Stomach (tissue), 9 donors: Measurements from ENCODE around the gene SNAPC2. TPM values are rescaled to one million over a fixed set of nuclear protein-coding genes. Genes with fewer than 3 reads are reported as not detected.

Experiments
- DNase-seq, 2 donors: peaks; one replicate each; pipeline versions ENCODE4 v3.0.0 to v3.0.0-alpha.2; 2013 to 2019
- H3K27ac ChIP-seq, 5 donors: fragments of 200-600 bp in 4 of 5; sonication (generic) in 4 of 5; one replicate each; pipeline ENCODE4 v1.5.1; 2013 to 2019; ENCODE audit warnings: mild to moderate bottlenecking in 1 of 5, moderate library complexity in 1 of 5
- H3K27me3 ChIP-seq, 3 donors: fragments of 200-600 bp; sonication (generic); one replicate each; pipeline ENCODE4 v1.5.1; 2017 to 2019; ENCODE audit warnings: mixed run types in 1 of 3
- H3K36me3 ChIP-seq, 4 donors: fragments of 200-600 bp; sonication (generic); 1 replicate in 3 of 4; 2 replicates in 1 of 4; pipeline ENCODE4 v1.5.1; 2016 to 2019
- H3K4me1 ChIP-seq, 4 donors: fragments of 200-600 bp; sonication (generic); one replicate each; pipeline ENCODE4 v1.5.1; 2016 to 2019
- H3K4me3 ChIP-seq, 4 donors: fragments of 200-600 bp; sonication (generic) in 3 of 4; one replicate each; pipeline ENCODE4 v1.5.1; 2016 to 2019; ENCODE audit warnings: mild to moderate bottlenecking in 1 of 4
- H3K9me3 ChIP-seq, 4 donors: fragments of 200-600 bp; sonication (generic); one replicate each; pipeline ENCODE4 v1.5.1; 2016 to 2019
- EP300 ChIP-seq: sonication (generic); formaldehyde crosslinking; IDR thresholded peaks from one replicate; pipeline ENCODE4 v1.6.1; 2017; ENCODE audit warnings: antibody characterized with exemption
- POLR2A ChIP-seq, 4 donors: fragments of 450-650 bp; IDR thresholded peaks; one replicate each; pipeline ENCODE4 v1.6.1; 2016; ENCODE audit warnings: antibody characterized with exemption in 4 of 4, control low read depth in 2 of 4, mild to moderate bottlenecking in 1 of 4, moderate library complexity in 1 of 4
- POLR2AphosphoS5 ChIP-seq, 3 donors: sonication (generic); formaldehyde crosslinking; IDR thresholded peaks; one replicate each; pipeline ENCODE4 v1.6.1; 2016; ENCODE audit warnings: antibody characterized with exemption in 3 of 3
- WGBS, 5 donors: extraction: QIAGEN DNeasy Blood & Tissue Kit in 3 of 5; methylation state at CpG; one replicate each; pipeline versions ENCODE4 v1.1.5 to v1.1.7; 2013 to 2018; 5-methylcytosine and 5-hydroxymethylcytosine counted together
- intact Hi-C: fragments of 100-400 bp; cut with DNase I; formaldehyde crosslinking; loops from one replicate; pipeline ENCODE4 v1.15.1; 2023; ENCODE audit warnings: low total_unique reads
- polyA plus RNA-seq, 3 donors: library from polyadenylated mRNA; stranded (reverse); fragments of 200-250 nt; gene quantifications; one replicate each; pipeline ENCODE4 v1.2.3, GENCODE V29; 2013
- total RNA-seq, 5 donors: library from RNA; depleted of rRNA; stranded (reverse); fragments of >200 nt; gene quantifications; one replicate each; pipeline versions ENCODE4 v1.1.0 to v1.2.3, GENCODE V29; 2014 to 2016
- TF ChIP-seq, protein P1 (sequence below), 7 experiments: fragments of 450-650 bp in 4 of 7; fragments of 200-600 bp in 3 of 7; sonication (generic) in 3 of 7; IDR thresholded peaks; one replicate each; pipeline ENCODE4 v1.5.1; 2016 to 2019; ENCODE audit warnings: antibody characterized with exemption in 7 of 7, control low read depth in 2 of 7, mild to moderate bottlenecking in 1 of 7
- donor health status: healthy with polysubstance abuse.
- donor health status: Bipolar disorder and iron deficiency.
- donor health status: healthy.

SNAPC2 gene
- total and polyA plus RNA-seq, 8 donors: 2.3 to 22.8 (median 14.9) TPM

DNA sequence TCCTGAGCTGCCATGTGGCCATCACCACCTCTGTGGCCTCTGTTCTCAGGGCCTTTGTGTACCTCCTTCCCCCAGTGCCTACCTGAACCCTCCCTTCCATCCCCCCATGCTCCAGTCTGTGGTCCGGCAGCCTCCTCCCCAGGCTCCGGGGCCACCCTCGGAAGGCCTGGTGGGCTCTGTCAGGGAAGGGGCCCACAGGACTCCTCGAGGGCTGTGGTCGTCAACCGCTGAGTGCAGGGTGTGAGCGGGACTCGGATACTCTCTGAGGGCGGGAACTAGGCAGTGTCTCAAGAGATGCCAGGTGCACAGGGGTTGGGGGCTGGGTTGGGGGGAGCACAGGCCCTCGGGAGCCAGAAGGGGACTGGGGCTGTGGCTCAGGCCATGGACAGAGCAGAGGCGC lies 12.6 kb upstream of the SNAPC2 start:
- intact Hi-C loops: no loop called here
- peaks cover 40 to 69% (median 64%) of the 10 kb centered on the region in 4 donors for H3K36me3 ChIP-seq
- WGBS, 5 donors: 87 to 93% (median 92%) methylated on average over 11 of the region's 11 CpGs
- H3K27me3 ChIP-seq: peaks cover 0 to 16% (median 0%) of the 10 kb centered on the region in 3 donors
- no peak overlapping the region for H3K27ac ChIP-seq
- H3K4me1 ChIP-seq: peaks cover 29 to 53% (median 40%) of the 10 kb centered on the region in 4 donors
- TF ChIP-seq POLR2AphosphoS5 (IDR thresholded peaks at IDR 0.05) (no peak), POLR2A (IDR thresholded peaks at IDR 0.05) (no peak), EP300 (no peak)
- TF ChIP-seq, protein P1, sequence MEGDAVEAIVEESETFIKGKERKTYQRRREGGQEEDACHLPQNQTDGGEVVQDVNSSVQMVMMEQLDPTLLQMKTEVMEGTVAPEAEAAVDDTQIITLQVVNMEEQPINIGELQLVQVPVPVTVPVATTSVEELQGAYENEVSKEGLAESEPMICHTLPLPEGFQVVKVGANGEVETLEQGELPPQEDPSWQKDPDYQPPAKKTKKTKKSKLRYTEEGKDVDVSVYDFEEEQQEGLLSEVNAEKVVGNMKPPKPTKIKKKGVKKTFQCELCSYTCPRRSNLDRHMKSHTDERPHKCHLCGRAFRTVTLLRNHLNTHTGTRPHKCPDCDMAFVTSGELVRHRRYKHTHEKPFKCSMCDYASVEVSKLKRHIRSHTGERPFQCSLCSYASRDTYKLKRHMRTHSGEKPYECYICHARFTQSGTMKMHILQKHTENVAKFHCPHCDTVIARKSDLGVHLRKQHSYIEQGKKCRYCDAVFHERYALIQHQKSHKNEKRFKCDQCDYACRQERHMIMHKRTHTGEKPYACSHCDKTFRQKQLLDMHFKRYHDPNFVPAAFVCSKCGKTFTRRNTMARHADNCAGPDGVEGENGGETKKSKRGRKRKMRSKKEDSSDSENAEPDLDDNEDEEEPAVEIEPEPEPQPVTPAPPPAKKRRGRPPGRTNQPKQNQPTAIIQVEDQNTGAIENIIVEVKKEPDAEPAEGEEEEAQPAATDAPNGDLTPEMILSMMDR (IDR thresholded peaks at IDR 0.05): no peak
- no peak for DNase-seq
- no peaks in the 10 kb centered on the region for H3K9me3 ChIP-seq
- no peak overlapping the region for H3K4me3 ChIP-seq

DNA sequence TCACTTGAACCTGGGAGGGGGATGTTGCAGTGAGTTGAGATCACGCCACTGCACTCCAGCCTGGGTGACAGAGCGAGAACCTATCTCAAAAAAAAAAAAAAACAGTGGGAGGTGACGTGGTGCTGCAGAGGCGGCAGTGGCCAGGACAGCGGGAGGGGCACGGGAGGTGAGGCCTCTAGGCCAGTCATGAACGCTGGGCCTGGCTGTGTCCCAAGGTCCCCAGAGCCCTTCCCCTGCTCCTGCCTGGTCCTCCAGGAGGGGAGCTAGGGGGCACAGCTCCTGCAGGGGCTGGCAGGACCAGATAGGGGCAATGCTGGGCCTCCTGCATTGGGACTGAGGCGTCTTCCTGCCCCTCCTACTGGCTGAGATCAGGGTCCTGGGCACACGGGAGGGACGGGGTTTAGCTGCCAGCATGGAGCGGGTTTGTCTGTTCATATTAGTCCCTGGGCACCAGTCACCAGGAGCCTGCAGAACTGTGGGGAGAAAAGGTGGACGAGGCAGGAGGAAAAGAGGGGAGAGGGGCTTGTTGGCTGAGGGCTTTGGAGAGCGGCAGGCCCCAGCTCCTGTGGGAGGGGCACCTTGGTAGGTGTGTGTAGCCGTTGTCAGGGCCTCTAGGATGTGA lies 11.9 kb upstream of the SNAPC2 start:
- intact Hi-C loops: no loop called here

DNA sequence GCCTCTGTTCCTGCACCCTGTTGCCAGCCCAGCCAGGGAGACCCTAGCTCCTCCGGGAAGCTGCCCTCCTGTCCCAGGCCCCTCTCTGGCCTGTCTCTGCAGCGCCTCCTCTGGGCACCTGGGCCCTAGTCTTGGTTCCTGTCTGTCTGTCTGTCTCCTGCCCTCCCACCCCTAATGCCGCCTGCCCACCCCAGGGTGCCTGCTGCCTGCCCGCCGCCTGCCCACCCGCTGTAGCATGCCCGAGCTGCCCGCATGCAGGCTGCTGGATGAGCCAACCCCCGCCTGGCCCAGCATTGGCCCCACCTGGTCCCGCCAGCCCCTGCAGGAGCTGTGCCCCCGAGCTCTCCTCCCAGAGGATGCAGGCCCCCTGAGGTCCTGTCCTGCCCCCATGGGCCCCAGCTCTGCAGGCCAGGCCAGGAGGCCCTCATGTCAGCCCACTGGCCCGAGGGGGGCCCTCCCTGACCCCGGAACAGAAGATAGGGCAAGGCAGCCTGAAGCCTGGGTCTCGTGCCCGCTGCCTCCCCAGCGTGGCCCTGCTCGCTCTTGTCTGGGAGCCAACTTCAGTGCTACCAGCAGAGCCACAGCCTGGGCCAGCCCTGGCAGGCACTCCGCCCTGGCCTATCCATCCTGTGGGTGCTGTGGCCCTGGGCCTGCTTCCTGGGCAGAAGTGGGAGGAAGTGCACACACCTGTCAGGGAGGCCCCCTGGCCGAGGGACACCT lies 11.2 kb upstream of the SNAPC2 start:
- Histone ChIP-seq H3K9me3 (no peaks in the 10 kb centered on the region), H3K4me1 (peaks cover 24 to 47% (median 34%) of the 10 kb centered on the region in 4 donors), H3K27me3 (peaks cover 0 to 23% (median 0%) of the 10 kb centered on the region in 3 donors), H3K36me3 (peaks cover 47 to 83% (median 76%) of the 10 kb centered on the region in 4 donors), H3K4me3 (no peak overlapping the region), H3K27ac (no peak overlapping the region)
- intact Hi-C loops: no loop called here
- WGBS, 5 donors: 87 to 94% (median 91%) methylated on average over 11 to 19 of the region's 19 CpGs
- no peak for TF ChIP-seq POLR2A (IDR thresholded peaks at IDR 0.05)
- no peak for TF ChIP-seq EP300
- TF ChIP-seq, protein P1 (IDR thresholded peaks at IDR 0.05): no peak
- TF ChIP-seq POLR2AphosphoS5 (IDR thresholded peaks at IDR 0.05): no peak
- no peak for DNase-seq

More for the DNA sequence above, 11.9 kb upstream of the SNAPC2 start:
- Histone ChIP-seq H3K36me3 (peaks cover 47 to 76% (median 70%) of the 10 kb centered on the region in 4 donors), H3K9me3 (no peaks in the 10 kb centered on the region), H3K4me1 (peaks cover 24 to 47% (median 34%) of the 10 kb centered on the region in 4 donors), H3K27ac (no peak overlapping the region), H3K4me3 (no peak overlapping the region), H3K27me3 (peaks cover 0 to 16% (median 0%) of the 10 kb centered on the region in 3 donors)
- no peak for DNase-seq
- WGBS, 5 donors: 78 to 81% (median 80%) methylated on average over 14 of the region's 14 CpGs
- no peak for TF ChIP-seq EP300
- TF ChIP-seq POLR2A (IDR thresholded peaks at IDR 0.05): no peak
- TF ChIP-seq, protein P1 (IDR thresholded peaks at IDR 0.05): no peak
- TF ChIP-seq POLR2AphosphoS5 (IDR thresholded peaks at IDR 0.05): no peak

DNA sequence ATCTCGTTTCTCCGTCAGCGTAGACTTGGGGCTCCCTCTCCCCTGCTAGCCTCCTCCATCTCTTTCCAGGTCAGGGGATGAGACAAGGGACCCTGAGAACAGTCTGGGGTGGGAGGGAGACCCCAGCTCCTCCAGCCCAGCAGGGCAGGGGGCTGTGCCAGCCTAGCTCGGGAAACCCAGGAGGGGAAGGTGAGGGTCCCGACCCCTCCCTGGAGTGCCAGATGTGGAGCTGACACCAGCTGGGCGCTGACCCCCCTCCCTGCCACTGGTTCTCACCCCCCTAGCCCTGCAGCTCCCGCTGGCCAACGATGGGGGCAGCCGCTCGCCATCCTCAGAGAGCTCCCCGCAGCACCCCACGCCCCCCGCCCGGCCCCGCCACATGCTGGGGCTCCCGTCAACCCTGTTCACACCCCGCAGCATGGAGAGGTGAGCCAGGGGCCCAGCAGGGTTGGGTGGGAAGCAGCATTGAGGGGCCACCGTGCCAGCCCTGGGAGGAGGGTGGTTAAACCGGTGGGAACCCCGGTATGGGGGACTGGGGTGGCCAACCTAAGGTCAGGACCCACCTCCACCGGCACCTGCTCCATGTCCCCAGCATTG lies 10.6 kb upstream of the SNAPC2 start:
- Histone ChIP-seq H3K36me3 (peaks cover 47 to 83% (median 76%) of the 10 kb centered on the region in 4 donors), H3K4me1 (peaks cover 22 to 44% (median 30%) of the 10 kb centered on the region in 4 donors), H3K27me3 (peaks cover 0 to 30% (median 4%) of the 10 kb centered on the region in 3 donors), H3K27ac (no peak overlapping the region), H3K9me3 (no peaks in the 10 kb centered on the region), H3K4me3 (no peak overlapping the region)
- DNase-seq: no peak
- WGBS, 5 donors: 88 to 95% (median 94%) methylated on average over 4 to 21 of the region's 21 CpGs
- no peak for TF ChIP-seq POLR2AphosphoS5 (IDR thresholded peaks at IDR 0.05)
- no peak for TF ChIP-seq POLR2A (IDR thresholded peaks at IDR 0.05)
- TF ChIP-seq, protein P1 (IDR thresholded peaks at IDR 0.05): no peak
- TF ChIP-seq EP300: no peak
- intact Hi-C loops: no loop called here
